Frontal cortex (tissue), 4 donors: ENCODE measurements around the gene FLG2. TPM values are rescaled to one million over a fixed set of nuclear protein-coding genes. Genes with fewer than 3 reads are reported as not detected.
"Not testable (repeated sequence)": the region's sequence is repeated elsewhere in the genome, so short reads cannot be mapped to it uniquely, and the experiment has no call there.

ENCODE experiments used
- DNase-seq, 2 donors: peaks; one replicate each; pipeline ENCODE4 v3.0.0; 2012; ENCODE audit warnings: low spot score in 2 of 2
- FAIRE-seq: peaks from 2 replicates; lab custom pipeline; 2012; peaks lifted over from hg19 to GRCh38; lab: Jason Lieb, UNC
- small RNA-seq: library from RNA; depleted of rRNA; stranded (forward); fragments of <200 nt; gene quantifications from one replicate; pipeline ENCODE3, GENCODE V24; 2014
- total RNA-seq: library from RNA; depleted of rRNA; stranded (reverse); fragments of >200 nt; gene quantifications from one replicate; pipeline ENCODE4 v1.2.3, GENCODE V29; 2014
- donor health status: control.
- donor health status: control.
- donor health status: control.

Gene FLG2
- total RNA-seq, 1 donor from 2014 or later = not detected

GRCh38 chr1:152313970-152314369 lies 45.8 kb downstream of the FLG2 start:
- FAIRE-seq (no peak), DNase-seq (no peak)

- no peak for DNase-seq
- FAIRE-seq = no peak
Observed at GRCh38 chr1:152313319-152313801, 46.4 kb downstream of the FLG2 start.

GRCh38 chr1:152312169-152312568 lies 47.6 kb downstream of the FLG2 start:
- FAIRE-seq, DNase-seq: not testable (repeated sequence)

- DNase-seq (no peak), FAIRE-seq (no peak)
Observed at GRCh38 chr1:152309955-152310354, 49.9 kb downstream of the FLG2 start.

- not testable (repeated sequence) for DNase-seq, FAIRE-seq
Observed at GRCh38 chr1:152309320-152309901, 50.4 kb downstream of the FLG2 start.

- FAIRE-seq, DNase-seq: not testable (repeated sequence)
Observed at GRCh38 chr1:152308758-152309157, 51.0 kb downstream of the FLG2 start.

GRCh38 chr1:152307970-152308369 lies 51.8 kb downstream of the FLG2 start:
- DNase-seq, FAIRE-seq: not testable (repeated sequence)

- DNase-seq, FAIRE-seq: not testable (repeated sequence)
Observed at GRCh38 chr1:152306123-152306522, 53.7 kb downstream of the FLG2 start.

GRCh38 chr1:152304773-152305172 lies 55.0 kb downstream of the FLG2 start:
- FAIRE-seq, DNase-seq: not testable (repeated sequence)

- not testable (repeated sequence) for FAIRE-seq, DNase-seq
Observed at GRCh38 chr1:152303139-152303872, 56.5 kb downstream of the FLG2 start.

Small RNA genes lying within 50 kb of the gene (small RNA-seq; reads per million reads assigned to genes)
- gene HMGN3P1 = not detected

Other genes with a start within 250 kb of the FLG2 start
- gene TCHH, start 244.6 kb downstream of the FLG2 start, total RNA-seq = under 0.01 TPM
- gene RPTN, start 200.8 kb downstream of the FLG2 start, total RNA-seq = not detected
- not detected for gene HRNR, start 135.8 kb downstream of the FLG2 start, total RNA-seq
- gene FLG, start 34.8 kb downstream of the FLG2 start, total RNA-seq = under 0.01 TPM
- gene CRNN, start 54.3 kb upstream of the FLG2 start, total RNA-seq = not detected
- gene LCE5A, start 150.8 kb upstream of the FLG2 start, total RNA-seq = not detected
- not detected for gene CRCT1, start 154.5 kb upstream of the FLG2 start, total RNA-seq
- not detected for gene LCE3E, start 206.8 kb upstream of the FLG2 start, total RNA-seq
- not detected for gene LCE3D, start 220.5 kb upstream of the FLG2 start, total RNA-seq
- not detected for gene LCE3C, start 240.2 kb upstream of the FLG2 start, total RNA-seq